Heart right ventricle (tissue), 16 donors: ENCODE results near the gene PDE7B. TPM values are rescaled to one million over a fixed set of nuclear protein-coding genes. Genes with fewer than 3 reads are reported as not detected.
A peak's percentile ranks its signal among the peaks of the same experiment; 100 is the strongest.

ENCODE experiments used
- ATAC-seq, 8 donors: fragments of 200-7000 bp; cut with Tn5 transposase; one replicate each; pipeline ENCODE4 v1.9.1; 2020; ENCODE audit warnings: mild to moderate bottlenecking in 8 of 8, moderate library complexity in 8 of 8, moderate number of reproducible peaks in 1 of 8
- DNase-seq, 2 donors: peaks; one replicate each; pipeline ENCODE4 v3.0.0-alpha.2; 2020
- H3K27ac ChIP-seq, 10 donors: fragments of 200-600 bp; sonication (generic) in 2 of 10; one replicate each; pipeline versions ENCODE4 v1.5.0 to v1.8.0; 2020 to 2022; ENCODE audit warnings: mild to moderate bottlenecking in 3 of 10
- H3K27me3 ChIP-seq, 7 donors: fragments of 200-600 bp; one replicate each; pipeline ENCODE4 v1.8.0; 2021 to 2022; ENCODE audit warnings: mild to moderate bottlenecking in 2 of 7
- H3K36me3 ChIP-seq, 9 donors: fragments of 200-600 bp; sonication (generic) in 1 of 9; one replicate each; pipeline versions ENCODE4 v1.5.0 to v1.8.0; 2020 to 2022; ENCODE audit warnings: mild to moderate bottlenecking in 2 of 9
- H3K4me1 ChIP-seq, 9 donors: fragments of 200-600 bp; sonication (generic) in 1 of 9; one replicate each; pipeline versions ENCODE4 v1.5.0 to v1.8.0; 2020 to 2022; ENCODE audit warnings: mild to moderate bottlenecking in 4 of 9
- H3K4me3 ChIP-seq, 10 donors: fragments of 200-600 bp; sonication (generic) in 2 of 10; one replicate each; pipeline versions ENCODE4 v1.5.0 to v1.8.0; 2020 to 2022; ENCODE audit warnings: mild to moderate bottlenecking in 7 of 10, moderate library complexity in 2 of 10
- H3K9me3 ChIP-seq, 11 donors: fragments of 200-600 bp in 10 of 11; sonication (generic) in 2 of 11; one replicate each; pipeline versions ENCODE4 v1.5.0 to v1.8.0; 2013 to 2022; ENCODE audit warnings: mild to moderate bottlenecking in 2 of 11, control low read depth in 1 of 11, moderate library complexity in 1 of 11
- CTCF ChIP-seq, 9 donors: fragments of 200-600 bp; sonication (generic) in 2 of 9; IDR thresholded peaks; one replicate each; pipeline versions ENCODE4 v1.5.0 to v1.8.0; 2021 to 2022; ENCODE audit warnings: antibody characterized with exemption in 9 of 9, mild to moderate bottlenecking in 5 of 9, moderate library complexity in 1 of 9
- WGBS, 2 donors: extraction: QIAGEN DNeasy Blood & Tissue Kit; methylation state at CpG; one replicate each; pipeline ENCODE4 v1.1.7; 2013; ENCODE audit warnings: inconsistent platforms in 1 of 2; 5-methylcytosine and 5-hydroxymethylcytosine counted together
- intact Hi-C, 10 donors: fragments of 100-400 bp; cut with DNase I; formaldehyde crosslinking; loops; one replicate each; pipeline versions ENCODE4 v1.11.1 to v1.14.2; 2022
- polyA plus RNA-seq, 2 donors: library from polyadenylated mRNA; stranded (reverse); fragments of 200-250 nt; gene quantifications; one replicate each; pipeline ENCODE4 v1.2.3, GENCODE V29; 2013
- total RNA-seq, 10 donors: library from RNA; stranded (reverse); fragmentation: NEBNext Ultra II Directional in 3 of 10; extraction: Animal tissue kit (Norgen Biotek cat#: 25700) in 3 of 10; gene quantifications; one replicate each; pipeline versions ENCODE4 v1.2.1 to v1.2.4, GENCODE V29; 2021 to 2023
- donor health status: Arrhythmogenic right ventricular cardiomyopathy.
- donor health status: ischemic (EF 13 %, LVEDD 7.1; RV severe dilation, severe dysfunction).
- donor health status: healthy with polysubstance abuse.
- donor health status: DM: no; HTN: yes; CAD: no.
- donor health status: DM: no; HTN: no; CAD: no.
- donor health status: ischemic (EF 25% LVEDD 6.9; RV normal size, moderate dysfunction).
- donor health status: ischemic (EF 25% LVEDD 5.7; RV mildly dilated, moderate dysfunction).
- donor health status: healthy.
- donor health status: DM: yes; HTN: yes; CAD: no.
- donor health status: Ischemic cardiomyopathy.
- donor health status: ischemic (EF 35%, LVEDD 5.7; RV mildly dilated, moderate dysfunction).
- donor health status: nonischemic (EF 11% LVEDD 7.7; RV severe dilation, severe dysfunction).
- donor health status: DM: yes; HTN: yes; CAD: no.
- donor health status: PGD.
- donor health status: ischemic (EF 29% LVEDD 5.4; RV normal size, mild dysfunction).
- donor health status: nonischemic (EF 23%, LVEDD 6.1; RV moderate dilation, normal function).

Gene PDE7B
- total and polyA plus RNA-seq, 12 donors = 3.7 to 19.6 (median 10.8) TPM

DNA sequence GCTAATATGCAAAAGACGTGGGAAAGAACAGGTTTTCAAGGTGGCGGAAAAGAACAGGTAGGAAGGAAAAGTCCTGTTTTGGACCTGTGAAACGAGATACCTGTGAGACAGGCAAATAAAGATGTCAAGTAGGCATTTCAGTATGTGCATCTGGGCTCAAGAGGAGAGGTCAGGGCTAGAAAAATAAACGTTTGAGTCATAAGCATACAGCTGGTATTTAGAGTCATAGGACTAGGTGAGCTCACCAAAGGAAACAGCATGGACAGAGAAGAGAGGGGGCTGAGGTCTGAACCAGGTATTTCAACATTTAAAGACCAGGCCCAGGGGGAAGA, 383.7 kb downstream of the PDE7B start:
- TF ChIP-seq CTCF (IDR thresholded peaks at IDR 0.05) = no peak
- Histone ChIP-seq H3K4me3 (no peak overlapping the region), H3K27me3 (no peaks in the 10 kb centered on the region), H3K9me3 (no peaks in the 10 kb centered on the region), H3K4me1 (no peaks in the 10 kb centered on the region), H3K27ac (no peak overlapping the region), H3K36me3 (peaks cover 0 to 18% (median 0%) of the 10 kb centered on the region in 9 donors)
- DNase-seq = no peak
- 88 to 90% methylated on average over 4 of the region's 4 CpGs for WGBS, 2 donors
- no peak for ATAC-seq
- intact Hi-C loops = no loop called here

DNA sequence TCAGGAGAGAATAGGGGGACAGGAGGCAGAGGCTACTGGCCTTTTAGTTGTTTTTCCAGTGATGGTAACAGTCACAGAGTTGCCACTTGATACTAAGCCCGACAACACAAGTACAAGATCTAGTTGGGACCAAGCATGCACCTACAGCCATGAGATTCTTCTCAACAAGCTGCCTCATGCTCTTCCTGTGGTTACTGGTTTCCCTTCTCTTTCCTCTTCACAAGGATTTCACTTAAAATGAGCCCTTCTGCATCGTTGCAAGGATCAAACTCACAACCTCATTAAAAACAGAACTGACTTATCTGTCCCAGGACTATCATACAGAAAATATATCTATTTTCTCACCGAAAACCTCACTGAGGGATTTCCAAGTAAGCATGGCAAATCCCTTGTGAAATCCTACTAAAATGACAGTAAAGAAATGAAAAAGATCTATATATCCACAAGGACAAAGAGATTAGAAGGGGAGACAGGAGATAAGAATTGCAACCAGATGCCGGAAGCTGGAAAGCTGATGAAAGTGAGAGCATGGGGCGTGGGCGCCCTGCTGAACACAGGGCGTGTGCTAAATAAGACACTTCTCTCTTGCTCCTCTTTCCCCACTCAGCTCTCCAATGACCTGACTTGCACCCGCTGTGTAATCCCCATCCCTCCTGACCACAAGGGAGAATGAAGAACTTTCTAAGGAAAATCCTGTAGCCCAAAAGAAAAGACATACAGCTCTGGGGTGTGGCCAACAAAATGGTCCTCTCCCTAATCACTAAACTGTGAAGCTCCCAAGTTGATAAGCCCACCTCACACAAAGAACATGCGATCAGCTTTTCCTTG, 385.2 kb downstream of the PDE7B start:
- H3K9me3 ChIP-seq = no peaks in the 10 kb centered on the region
- intact Hi-C loops = no loop called here
- no peak for TF ChIP-seq CTCF (IDR thresholded peaks at IDR 0.05)
- H3K4me1 ChIP-seq = no peaks in the 10 kb centered on the region
- no peak overlapping the region for H3K27ac ChIP-seq
- ATAC-seq = peak in 1 of 8 donors; percentile 59
- no peak overlapping the region for H3K4me3 ChIP-seq
- H3K27me3 ChIP-seq = no peaks in the 10 kb centered on the region
- no peak for DNase-seq
- WGBS, 2 donors = 79 to 81% methylated on average over 9 of the region's 9 CpGs
- peaks cover 0 to 27% (median 0%) of the 10 kb centered on the region in 9 donors for H3K36me3 ChIP-seq

DNA sequence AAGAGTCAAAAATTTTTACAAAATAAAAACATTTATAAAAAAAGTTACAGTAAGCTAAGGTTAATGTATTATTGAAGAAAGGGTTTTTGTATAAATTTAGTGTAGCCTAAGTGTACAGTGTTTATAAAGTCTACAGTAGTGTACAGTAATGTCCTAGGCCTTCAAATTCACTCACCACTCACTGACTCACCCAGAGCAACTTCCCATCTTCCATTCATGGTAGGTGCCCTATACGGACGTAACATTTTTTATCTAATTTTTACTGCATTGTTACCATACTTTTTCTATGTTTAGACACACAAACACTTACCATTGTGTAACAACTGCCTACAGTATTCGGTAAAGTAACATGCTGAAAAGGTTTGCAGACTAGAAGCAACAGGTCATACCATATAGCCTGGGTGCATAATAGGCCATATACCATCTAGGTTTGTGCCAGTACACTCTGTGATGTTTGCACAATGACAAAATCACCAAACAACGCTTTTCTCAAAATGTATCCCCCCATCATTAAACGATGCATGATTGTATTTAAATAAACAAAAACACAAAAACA, 392.6 kb downstream of the PDE7B start:
- Histone ChIP-seq H3K4me3 (no peak overlapping the region), H3K9me3 (no peaks in the 10 kb centered on the region), H3K27me3 (no peaks in the 10 kb centered on the region), H3K27ac (no peak overlapping the region), H3K36me3 (peaks cover 0 to 36% (median 0%) of the 10 kb centered on the region in 9 donors), H3K4me1 (peaks cover 0 to 1% (median 0%) of the 10 kb centered on the region in 9 donors)
- intact Hi-C loops = no loop called here
- ATAC-seq (no peak), DNase-seq (no peak)
- 94 to 95% methylated on average over 5 of the region's 5 CpGs for WGBS, 2 donors
- no peak for TF ChIP-seq CTCF (IDR thresholded peaks at IDR 0.05)
